ENCODE results near the gene AMFR.

AMFR gene

DNA sequence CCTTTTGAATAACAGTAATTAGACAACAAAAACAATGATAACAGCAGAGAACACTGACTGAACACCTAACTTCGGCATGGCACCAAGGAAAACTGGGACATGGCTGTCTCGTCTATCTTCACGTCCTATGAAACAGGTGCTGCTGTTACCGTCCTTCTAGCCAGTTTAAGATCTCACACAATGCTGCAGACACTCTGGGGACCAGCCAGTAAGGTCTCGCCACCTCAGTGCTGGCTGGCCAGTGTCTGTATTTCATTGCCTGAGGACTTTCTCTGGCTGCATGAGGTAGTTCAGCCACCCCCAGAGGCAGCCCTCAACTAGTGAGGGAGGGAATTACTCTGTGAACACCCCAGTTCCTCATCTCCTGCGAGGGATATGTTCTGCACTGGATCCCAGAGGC is 57.6 kb downstream of the AMFR start:
- Histone ChIP-seq H3K36me3 (ENCODE audit: control insufficient read depth in 2 of 2, insufficient read depth in 1 of 2, low read length in 2 of 2) (peaks cover 0 to 69% of the 10 kb centered on the region in 2 experiments), H3K4me3 (ENCODE audit: low read depth, low read length) (no peak overlapping the region), H3K9me3 (ENCODE audit: control insufficient read depth, insufficient read depth, low read depth, low read length) (no peaks in the 10 kb centered on the region), H3K4me1 (ENCODE audit: control insufficient read depth, insufficient read depth, low read length) (peaks cover 21% of the 10 kb centered on the region), H3K27ac (ENCODE audit: extremely low read depth, low read depth, low read length) (no peak overlapping the region)
- ChIA-PET CTCF (interaction anchor here (0.5 to 4.3 kb wide), 2 partner anchors 10 to 11 kb away, joined by 3 to 35 read pairs; no protein-coding TSS in a partner anchor), POLR2A (no interaction called here)
- TF ChIP-seq ZFP41 (tag by site-specific recombination; IDR thresholded peaks at IDR 0.05; ENCODE audit: borderline replicate concordance) (no peak), MEIS1 (CRISPR knock-in tag; IDR thresholded peaks at IDR 0.05; ENCODE audit: borderline replicate concordance) (no peak), ZNF266 (tag by site-specific recombination; IDR thresholded peaks at IDR 0.05; ENCODE audit: low read depth) (no peak)

DNA sequence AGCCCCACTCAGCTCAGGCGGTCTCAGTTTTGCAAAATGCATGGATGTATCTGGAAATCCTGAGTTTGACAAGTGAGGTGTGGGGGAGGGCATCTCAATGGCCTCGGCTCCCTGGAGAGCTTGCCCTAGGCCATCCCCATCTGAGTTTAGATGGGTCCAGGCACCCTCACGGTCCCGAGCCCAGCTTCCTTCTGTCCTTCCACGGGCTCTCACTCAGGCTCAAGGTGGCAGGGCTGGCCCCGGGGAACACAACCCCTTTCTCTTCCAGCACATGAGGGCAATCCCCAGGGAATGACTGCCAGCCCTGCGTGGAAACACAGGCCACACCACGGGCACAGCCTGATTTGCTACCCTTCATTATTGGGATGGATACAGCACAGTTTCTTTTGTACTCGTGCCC is 58.4 kb downstream of the AMFR start:
- ChIA-PET POLR2A (no interaction called here), CTCF (interaction anchor here (1.0 kb wide), 1 partner anchor 11 kb away, joined by 4 read pairs; no protein-coding TSS in a partner anchor)
- Histone ChIP-seq H3K36me3 (ENCODE audit: control insufficient read depth in 2 of 2, insufficient read depth in 1 of 2, low read length in 2 of 2) (peaks cover 0 to 75% of the 10 kb centered on the region in 2 experiments), H3K9me3 (ENCODE audit: control insufficient read depth, insufficient read depth, low read depth, low read length) (no peaks in the 10 kb centered on the region), H3K27ac (ENCODE audit: extremely low read depth, low read depth, low read length) (no peak overlapping the region), H3K4me3 (ENCODE audit: low read depth, low read length) (no peak overlapping the region), H3K4me1 (ENCODE audit: control insufficient read depth, insufficient read depth, low read length) (peaks cover 18% of the 10 kb centered on the region)
- TF ChIP-seq ZNF292 (tag by site-specific recombination; IDR thresholded peaks at IDR 0.05; ENCODE audit: borderline replicate concordance, low read depth) (no peak), ZNF157 (tag by site-specific recombination; IDR thresholded peaks at IDR 0.05) (no peak), BCL11A (tag by site-specific recombination; IDR thresholded peaks at IDR 0.05; ENCODE audit: low read depth) (no peak), ZFP37 (tag by site-specific recombination; IDR thresholded peaks at IDR 0.05) (no peak), PRDM1 (tag by site-specific recombination; IDR thresholded peaks at IDR 0.05) (no peak), KLF1 (tag by site-specific recombination; IDR thresholded peaks at IDR 0.05) (no peak), FEZF1 (tag by site-specific recombination; IDR thresholded peaks at IDR 0.05) (no peak), ZNF623 (tag by site-specific recombination; IDR thresholded peaks at IDR 0.05) (no peak), RBAK (tag by site-specific recombination; IDR thresholded peaks at IDR 0.05) (no peak), ZFP69B (tag by site-specific recombination; IDR thresholded peaks at IDR 0.05) (no peak), ZNF571 (tag by site-specific recombination; IDR thresholded peaks at IDR 0.05) (no peak)
- TF ChIP-seq, protein P1, sequence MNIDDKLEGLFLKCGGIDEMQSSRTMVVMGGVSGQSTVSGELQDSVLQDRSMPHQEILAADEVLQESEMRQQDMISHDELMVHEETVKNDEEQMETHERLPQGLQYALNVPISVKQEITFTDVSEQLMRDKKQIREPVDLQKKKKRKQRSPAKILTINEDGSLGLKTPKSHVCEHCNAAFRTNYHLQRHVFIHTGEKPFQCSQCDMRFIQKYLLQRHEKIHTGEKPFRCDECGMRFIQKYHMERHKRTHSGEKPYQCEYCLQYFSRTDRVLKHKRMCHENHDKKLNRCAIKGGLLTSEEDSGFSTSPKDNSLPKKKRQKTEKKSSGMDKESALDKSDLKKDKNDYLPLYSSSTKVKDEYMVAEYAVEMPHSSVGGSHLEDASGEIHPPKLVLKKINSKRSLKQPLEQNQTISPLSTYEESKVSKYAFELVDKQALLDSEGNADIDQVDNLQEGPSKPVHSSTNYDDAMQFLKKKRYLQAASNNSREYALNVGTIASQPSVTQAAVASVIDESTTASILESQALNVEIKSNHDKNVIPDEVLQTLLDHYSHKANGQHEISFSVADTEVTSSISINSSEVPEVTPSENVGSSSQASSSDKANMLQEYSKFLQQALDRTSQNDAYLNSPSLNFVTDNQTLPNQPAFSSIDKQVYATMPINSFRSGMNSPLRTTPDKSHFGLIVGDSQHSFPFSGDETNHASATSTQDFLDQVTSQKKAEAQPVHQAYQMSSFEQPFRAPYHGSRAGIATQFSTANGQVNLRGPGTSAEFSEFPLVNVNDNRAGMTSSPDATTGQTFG (tag by site-specific recombination; IDR thresholded peaks at IDR 0.05; ENCODE audit: borderline replicate concordance) = no peak
- TF ChIP-seq, protein P2, sequence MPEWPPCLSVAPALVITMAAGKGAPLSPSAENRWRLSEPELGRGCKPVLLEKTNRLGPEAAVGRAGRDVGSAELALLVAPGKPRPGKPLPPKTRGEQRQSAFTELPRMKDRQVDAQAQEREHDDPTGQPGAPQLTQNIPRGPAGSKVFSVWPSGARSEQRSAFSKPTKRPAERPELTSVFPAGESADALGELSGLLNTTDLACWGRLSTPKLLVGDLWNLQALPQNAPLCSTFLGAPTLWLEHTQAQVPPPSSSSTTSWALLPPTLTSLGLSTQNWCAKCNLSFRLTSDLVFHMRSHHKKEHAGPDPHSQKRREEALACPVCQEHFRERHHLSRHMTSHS (tag by site-specific recombination; IDR thresholded peaks at IDR 0.05) = no peak

DNA sequence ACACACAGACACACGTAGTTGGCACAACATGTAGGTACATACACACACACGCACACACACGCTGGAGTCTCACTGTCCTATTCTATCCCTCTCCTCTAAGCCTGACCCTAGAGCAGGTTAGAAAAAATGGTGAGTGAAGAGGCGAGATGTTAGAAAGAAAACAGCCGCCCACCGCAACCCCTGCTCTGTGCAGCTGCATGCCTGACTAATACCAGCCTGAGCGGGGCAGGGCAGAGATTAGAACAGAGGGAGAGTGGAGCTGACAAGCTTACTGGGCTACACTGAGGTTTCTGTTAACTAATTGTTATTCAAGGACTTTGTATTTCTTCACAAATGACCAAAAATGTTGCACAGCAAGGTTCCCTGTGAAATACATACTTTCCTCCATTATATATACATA is 59.8 kb downstream of the AMFR start:
- Histone ChIP-seq H3K36me3 (ENCODE audit: control insufficient read depth in 2 of 2, insufficient read depth in 1 of 2, low read length in 2 of 2) (peaks cover 0 to 85% of the 10 kb centered on the region in 2 experiments), H3K27ac (ENCODE audit: extremely low read depth, low read depth, low read length) (no peak overlapping the region), H3K4me3 (ENCODE audit: low read depth, low read length) (no peak overlapping the region), H3K4me1 (ENCODE audit: control insufficient read depth, insufficient read depth, low read length) (peaks cover 4% of the 10 kb centered on the region; the same call in 1 of the 2 replicates), H3K9me3 (ENCODE audit: control insufficient read depth, insufficient read depth, low read depth, low read length) (no peaks in the 10 kb centered on the region)
- POLR2A ChIA-PET = no interaction called here
- CTCF ChIA-PET = no interaction called here
- TF ChIP-seq ZNF394 (tag by site-specific recombination; IDR thresholded peaks at IDR 0.05; ENCODE audit: borderline replicate concordance) = no peak
- no peak for TF ChIP-seq ZNF311 (tag by site-specific recombination; IDR thresholded peaks at IDR 0.05; ENCODE audit: borderline replicate concordance)
- TF ChIP-seq, protein P3, sequence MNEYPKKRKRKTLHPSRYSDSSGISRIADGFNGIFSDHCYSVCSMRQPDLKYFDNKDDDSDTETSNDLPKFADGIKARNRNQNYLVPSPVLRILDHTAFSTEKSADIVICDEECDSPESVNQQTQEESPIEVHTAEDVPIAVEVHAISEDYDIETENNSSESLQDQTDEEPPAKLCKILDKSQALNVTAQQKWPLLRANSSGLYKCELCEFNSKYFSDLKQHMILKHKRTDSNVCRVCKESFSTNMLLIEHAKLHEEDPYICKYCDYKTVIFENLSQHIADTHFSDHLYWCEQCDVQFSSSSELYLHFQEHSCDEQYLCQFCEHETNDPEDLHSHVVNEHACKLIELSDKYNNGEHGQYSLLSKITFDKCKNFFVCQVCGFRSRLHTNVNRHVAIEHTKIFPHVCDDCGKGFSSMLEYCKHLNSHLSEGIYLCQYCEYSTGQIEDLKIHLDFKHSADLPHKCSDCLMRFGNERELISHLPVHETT (tag by site-specific recombination; IDR thresholded peaks at IDR 0.05) = no peak
- no peak for TF ChIP-seq ZNF48 (tag by site-specific recombination; IDR thresholded peaks at IDR 0.05)
- no peak for TF ChIP-seq ZNF561 (tag by site-specific recombination; IDR thresholded peaks at IDR 0.05; ENCODE audit: borderline replicate concordance)
- TF ChIP-seq, protein P4, sequence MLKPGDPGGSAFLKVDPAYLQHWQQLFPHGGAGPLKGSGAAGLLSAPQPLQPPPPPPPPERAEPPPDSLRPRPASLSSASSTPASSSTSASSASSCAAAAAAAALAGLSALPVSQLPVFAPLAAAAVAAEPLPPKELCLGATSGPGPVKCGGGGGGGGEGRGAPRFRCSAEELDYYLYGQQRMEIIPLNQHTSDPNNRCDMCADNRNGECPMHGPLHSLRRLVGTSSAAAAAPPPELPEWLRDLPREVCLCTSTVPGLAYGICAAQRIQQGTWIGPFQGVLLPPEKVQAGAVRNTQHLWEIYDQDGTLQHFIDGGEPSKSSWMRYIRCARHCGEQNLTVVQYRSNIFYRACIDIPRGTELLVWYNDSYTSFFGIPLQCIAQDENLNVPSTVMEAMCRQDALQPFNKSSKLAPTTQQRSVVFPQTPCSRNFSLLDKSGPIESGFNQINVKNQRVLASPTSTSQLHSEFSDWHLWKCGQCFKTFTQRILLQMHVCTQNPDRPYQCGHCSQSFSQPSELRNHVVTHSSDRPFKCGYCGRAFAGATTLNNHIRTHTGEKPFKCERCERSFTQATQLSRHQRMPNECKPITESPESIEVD (tag by site-specific recombination; IDR thresholded peaks at IDR 0.05) = no peak
- TF ChIP-seq, protein P5, sequence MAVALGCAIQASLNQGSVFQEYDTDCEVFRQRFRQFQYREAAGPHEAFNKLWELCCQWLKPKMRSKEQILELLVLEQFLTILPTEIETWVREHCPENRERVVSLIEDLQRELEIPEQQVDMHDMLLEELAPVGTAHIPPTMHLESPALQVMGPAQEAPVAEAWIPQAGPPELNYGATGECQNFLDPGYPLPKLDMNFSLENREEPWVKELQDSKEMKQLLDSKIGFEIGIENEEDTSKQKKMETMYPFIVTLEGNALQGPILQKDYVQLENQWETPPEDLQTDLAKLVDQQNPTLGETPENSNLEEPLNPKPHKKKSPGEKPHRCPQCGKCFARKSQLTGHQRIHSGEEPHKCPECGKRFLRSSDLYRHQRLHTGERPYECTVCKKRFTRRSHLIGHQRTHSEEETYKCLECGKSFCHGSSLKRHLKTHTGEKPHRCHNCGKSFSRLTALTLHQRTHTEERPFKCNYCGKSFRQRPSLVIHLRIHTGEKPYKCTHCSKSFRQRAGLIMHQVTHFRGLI (tag by site-specific recombination; IDR thresholded peaks at IDR 0.05) = no peak
